ENCODE results near the gene DIS3L2. TPM values are rescaled to one million over a fixed set of nuclear protein-coding genes. Genes with fewer than 3 reads are reported as not detected.

The DIS3L2 gene
- total and polyA plus RNA-seq, 2 of the 4 experiments (the other 2 are of a cell fraction), result 14.7 to 19.2 TPM

GRCh38 chr2:232075859-232076258 lies 114.3 kb downstream of the DIS3L2 start:
- TF ChIP-seq, protein P1, sequence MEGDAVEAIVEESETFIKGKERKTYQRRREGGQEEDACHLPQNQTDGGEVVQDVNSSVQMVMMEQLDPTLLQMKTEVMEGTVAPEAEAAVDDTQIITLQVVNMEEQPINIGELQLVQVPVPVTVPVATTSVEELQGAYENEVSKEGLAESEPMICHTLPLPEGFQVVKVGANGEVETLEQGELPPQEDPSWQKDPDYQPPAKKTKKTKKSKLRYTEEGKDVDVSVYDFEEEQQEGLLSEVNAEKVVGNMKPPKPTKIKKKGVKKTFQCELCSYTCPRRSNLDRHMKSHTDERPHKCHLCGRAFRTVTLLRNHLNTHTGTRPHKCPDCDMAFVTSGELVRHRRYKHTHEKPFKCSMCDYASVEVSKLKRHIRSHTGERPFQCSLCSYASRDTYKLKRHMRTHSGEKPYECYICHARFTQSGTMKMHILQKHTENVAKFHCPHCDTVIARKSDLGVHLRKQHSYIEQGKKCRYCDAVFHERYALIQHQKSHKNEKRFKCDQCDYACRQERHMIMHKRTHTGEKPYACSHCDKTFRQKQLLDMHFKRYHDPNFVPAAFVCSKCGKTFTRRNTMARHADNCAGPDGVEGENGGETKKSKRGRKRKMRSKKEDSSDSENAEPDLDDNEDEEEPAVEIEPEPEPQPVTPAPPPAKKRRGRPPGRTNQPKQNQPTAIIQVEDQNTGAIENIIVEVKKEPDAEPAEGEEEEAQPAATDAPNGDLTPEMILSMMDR (conservative IDR thresholded peaks at IDR 0.05; ENCODE audit: low read depth, low read length), result no peak
- TF ChIP-seq MAZ (IDR thresholded peaks at IDR 0.05; ENCODE audit: borderline replicate concordance, low read depth, low read length) (no peak), CHD1 (IDR thresholded peaks at IDR 0.05; ENCODE audit: low read depth, low read length) (no peak), RAD21 (IDR thresholded peaks at IDR 0.05; ENCODE audit: low read length) (no peak), RCOR1 (IDR thresholded peaks at IDR 0.05; ENCODE audit: insufficient replicate concordance, low read length) (no peak), SMC3 (IDR thresholded peaks at IDR 0.05; ENCODE audit: low read depth, low read length) (no peak), POLR2A (IDR thresholded peaks at IDR 0.05; ENCODE audit: low read depth, low read length) (no peak), CEBPB (IDR thresholded peaks at IDR 0.05; ENCODE audit: low read depth, low read length) (no peak), NFE2L2 (IDR thresholded peaks at IDR 0.05; ENCODE audit: low read depth, low read length) (no peak), MXI1 (IDR thresholded peaks at IDR 0.05; ENCODE audit: borderline replicate concordance, low read depth, low read length) (no peak), RFX5 (IDR thresholded peaks at IDR 0.05; ENCODE audit: low read depth, low read length) (no peak), BHLHE40 (IDR thresholded peaks at IDR 0.05; ENCODE audit: low read depth, low read length) (no peak), FOS (IDR thresholded peaks at IDR 0.05; ENCODE audit: low read depth, low read length) (no peak), MAFK (IDR thresholded peaks at IDR 0.05; ENCODE audit: low read depth, low read length) (no peak)
- TF ChIP-seq, protein P2, sequence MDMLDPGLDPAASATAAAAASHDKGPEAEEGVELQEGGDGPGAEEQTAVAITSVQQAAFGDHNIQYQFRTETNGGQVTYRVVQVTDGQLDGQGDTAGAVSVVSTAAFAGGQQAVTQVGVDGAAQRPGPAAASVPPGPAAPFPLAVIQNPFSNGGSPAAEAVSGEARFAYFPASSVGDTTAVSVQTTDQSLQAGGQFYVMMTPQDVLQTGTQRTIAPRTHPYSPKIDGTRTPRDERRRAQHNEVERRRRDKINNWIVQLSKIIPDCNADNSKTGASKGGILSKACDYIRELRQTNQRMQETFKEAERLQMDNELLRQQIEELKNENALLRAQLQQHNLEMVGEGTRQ (IDR thresholded peaks at IDR 0.05; ENCODE audit: low read depth, low read length), result no peak
- TF ChIP-seq, protein P3, sequence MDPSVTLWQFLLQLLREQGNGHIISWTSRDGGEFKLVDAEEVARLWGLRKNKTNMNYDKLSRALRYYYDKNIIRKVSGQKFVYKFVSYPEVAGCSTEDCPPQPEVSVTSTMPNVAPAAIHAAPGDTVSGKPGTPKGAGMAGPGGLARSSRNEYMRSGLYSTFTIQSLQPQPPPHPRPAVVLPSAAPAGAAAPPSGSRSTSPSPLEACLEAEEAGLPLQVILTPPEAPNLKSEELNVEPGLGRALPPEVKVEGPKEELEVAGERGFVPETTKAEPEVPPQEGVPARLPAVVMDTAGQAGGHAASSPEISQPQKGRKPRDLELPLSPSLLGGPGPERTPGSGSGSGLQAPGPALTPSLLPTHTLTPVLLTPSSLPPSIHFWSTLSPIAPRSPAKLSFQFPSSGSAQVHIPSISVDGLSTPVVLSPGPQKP (IDR thresholded peaks at IDR 0.05; ENCODE audit: borderline replicate concordance, low read depth, low read length), result no peak
- WGBS, 2 experiments (ENCODE audit: extremely low coverage in 2 of 2, insufficient read length in 1 of 2), result no CpG with 5 or more reads among the region's 1 CpG
- in situ Hi-C loops (cut with MboI; ENCODE audit: low sequenced_read_pairs), result no loop called here
- H4K20me1 ChIP-seq (ENCODE audit: insufficient read depth, low read length), result peaks cover 4% of the 10 kb centered on the region; the same call in 1 of the 2 replicates
- no peak overlapping the region for H2BK5ac ChIP-seq (ENCODE audit: low read depth, low read length, poor library complexity, severe bottlenecking)
- H3K9ac ChIP-seq (ENCODE audit: low read depth, low read length), result no peak overlapping the region
- H2BK20ac ChIP-seq (ENCODE audit: low read depth, low read length), result no peak overlapping the region
- no peak overlapping the region for H4K91ac ChIP-seq (ENCODE audit: insufficient read depth, low read depth, low read length)
- H3K14ac ChIP-seq (replicated peaks; ENCODE audit: low read depth, low read length), result no peak overlapping the region
- H3K9me3 ChIP-seq (ENCODE audit: control insufficient read depth, insufficient read depth, low read length), result no peaks in the 10 kb centered on the region
- peaks cover 5% of the 10 kb centered on the region for H3K4me1 ChIP-seq (ENCODE audit: control insufficient read depth, insufficient read depth, low read length)
- no peak overlapping the region for H2AK9ac ChIP-seq (replicated peaks; ENCODE audit: low read depth, low read length, poor library complexity)
- H3K4me2 ChIP-seq (ENCODE audit: low read depth, low read length), result no peak overlapping the region
- no peak overlapping the region for H4K5ac ChIP-seq (ENCODE audit: low read depth, low read length)
- no peak overlapping the region for H3K4ac ChIP-seq (ENCODE audit: low read depth, low read length)
- no peak overlapping the region for H2BK120ac ChIP-seq (ENCODE audit: low read depth, low read length)
- no peak overlapping the region for H3K18ac ChIP-seq (ENCODE audit: low read depth, low read length)
- dilution Hi-C loops (cut with HindIII; ENCODE audit: low sequenced_read_pairs, unreplicated experiment), result no loop called here
- no peak overlapping the region for H3K23ac ChIP-seq (ENCODE audit: low read depth, low read length)
- CTCF ChIA-PET, result interaction anchor here (0.8 kb wide), 1 partner anchor 25 kb away, joined by 3 read pairs; no protein-coding TSS in a partner anchor
- no peak overlapping the region for H2AFZ ChIP-seq (replicated peaks; ENCODE audit: low read length, poor library complexity)
- peaks cover 20 to 21% of the 10 kb centered on the region in 2 experiments; a peak in 3 of 4 replicates for H3K79me1 ChIP-seq (ENCODE audit: low read depth in 1 of 2, low read length in 2 of 2)
- H3K56ac ChIP-seq (ENCODE audit: extremely low read depth, insufficient read depth, low read length), result no peak overlapping the region
- POLR2A ChIA-PET (ENCODE audit: unreplicated experiment), result no interaction called here
- no peaks in the 10 kb centered on the region for H3K36me3 ChIP-seq (ENCODE audit: control insufficient read depth, insufficient read depth, low read length)
- no TSS peak for BruUV-seq (replicated peaks)
- DNase-seq (no peak), ATAC-seq (ENCODE audit: low read depth) (no peak)
- no peak overlapping the region for H2BK15ac ChIP-seq (ENCODE audit: low read depth, low read length)
- H3K27ac ChIP-seq (ENCODE audit: insufficient read depth, low read length), result no peak overlapping the region
- no peaks in the 10 kb centered on the region for H3K27me3 ChIP-seq (ENCODE audit: control insufficient read depth, insufficient read depth, low read length)
- H2AK5ac ChIP-seq (ENCODE audit: low read depth, low read length), result no peak overlapping the region
- no peaks in the 10 kb centered on the region; the same call in 1 of the 2 replicates for H3K9me1 ChIP-seq (ENCODE audit: insufficient read depth, low read length)
- H3K4me3 ChIP-seq (ENCODE audit: insufficient read depth, low read depth, low read length), result no peak overlapping the region
- intact Hi-C loops (cut with micrococcal nuclease), result no loop called here
- no peak overlapping the region for H4K8ac ChIP-seq (ENCODE audit: low read depth in 2 of 2, low read length in 2 of 2)
